ENCODE measurements around the gene PTHLH.

PTHLH gene

GRCh38 chr12:27973487-27973890 is 956 bp upstream of the PTHLH start:
- no peak for DNase-seq

GRCh38 chr12:27971606-27972005 is 927 bp downstream of the PTHLH start:
- no peak for DNase-seq

GRCh38 chr12:27971121-27971489 is 1.4 kb downstream of the PTHLH start:
- no peak for DNase-seq

- no peak for DNase-seq
Measured at GRCh38 chr12:27970401-27971120, 2.0 kb downstream of the PTHLH start.

- DNase-seq = no peak
Measured at GRCh38 chr12:27969624-27970400, 2.7 kb downstream of the PTHLH start.

- DNase-seq = no peak
Measured at GRCh38 chr12:27968972-27969623, 3.4 kb downstream of the PTHLH start.

GRCh38 chr12:27967551-27968054 is 4.9 kb downstream of the PTHLH start:
- no peak for DNase-seq

- no peak for DNase-seq
Measured at GRCh38 chr12:27966870-27967269, 5.7 kb downstream of the PTHLH start.

- no peak for DNase-seq
Measured at GRCh38 chr12:27965966-27966365, 6.6 kb downstream of the PTHLH start.

GRCh38 chr12:27965411-27965810 is 7.1 kb downstream of the PTHLH start:
- DNase-seq = no peak

GRCh38 chr12:27964123-27964522 is 8.4 kb downstream of the PTHLH start:
- DNase-seq = no peak

- no peak for DNase-seq
Measured at GRCh38 chr12:27960821-27961220, 11.7 kb downstream of the PTHLH start.

GRCh38 chr12:27958675-27959074 is 13.9 kb downstream of the PTHLH start:
- DNase-seq = no peak

- DNase-seq = no peak
Measured at GRCh38 chr12:27957366-27957765, 15.2 kb downstream of the PTHLH start.

GRCh38 chr12:27953817-27954216 is 18.7 kb downstream of the PTHLH start:
- DNase-seq = no peak

GRCh38 chr12:27953348-27953747 is 19.2 kb downstream of the PTHLH start:
- no peak for DNase-seq

- no peak for DNase-seq
Measured at GRCh38 chr12:27952510-27952909, 20.0 kb downstream of the PTHLH start.

- DNase-seq = no peak
Measured at GRCh38 chr12:27951898-27952297, 20.6 kb downstream of the PTHLH start.

GRCh38 chr12:27946421-27946820 is 26.1 kb downstream of the PTHLH start:
- DNase-seq = no peak

- peak; percentile 51 for DNase-seq
Measured at GRCh38 chr12:27940756-27941402, 31.7 kb downstream of the PTHLH start.

GRCh38 chr12:27940245-27940644 is 32.3 kb downstream of the PTHLH start:
- DNase-seq = no peak

- DNase-seq = no peak
Measured at GRCh38 chr12:27937768-27938167, 34.8 kb downstream of the PTHLH start.

- DNase-seq = no peak
Measured at GRCh38 chr12:27936196-27936595, 36.3 kb downstream of the PTHLH start.

Data from NCI-H2227 treated with DMSO at 0.1 percent for 48 hours (cell line).